Liver (tissue), 9 donors: ENCODE data around the gene DCP2. TPM values are rescaled to one million over a fixed set of nuclear protein-coding genes. Genes with fewer than 3 reads are reported as not detected.

Source experiments
- DNase-seq: peaks from one replicate; pipeline ENCODE4 v3.0.0-alpha.2; 2017; ENCODE audit warnings: low spot score
- H3K27ac ChIP-seq, 2 donors: one replicate each; pipeline ENCODE4 v1.7.0; 2013; ENCODE audit warnings: inconsistent platforms in 2 of 2, low read length in 2 of 2, control low read depth in 1 of 2, low read depth in 1 of 2, mild to moderate bottlenecking in 1 of 2
- H3K27me3 ChIP-seq, 4 donors: one replicate each; pipeline versions ENCODE4 v1.6.1 to v1.7.0; 2013; ENCODE audit warnings: low read length in 3 of 4, inconsistent platforms in 1 of 4, mild to moderate bottlenecking in 1 of 4, moderate library complexity in 1 of 4; ENCODE audit not compliant: control insufficient read depth in 4 of 4, insufficient read depth in 4 of 4
- H3K36me3 ChIP-seq, 4 donors: one replicate each; pipeline versions ENCODE4 v1.6.1 to v1.7.0; 2013; ENCODE audit warnings: low read length in 3 of 4, mild to moderate bottlenecking in 3 of 4, low read depth in 1 of 4, moderate library complexity in 1 of 4; ENCODE audit not compliant: control insufficient read depth in 4 of 4, insufficient read depth in 3 of 4
- H3K4me1 ChIP-seq, 4 donors: one replicate each; pipeline versions ENCODE4 v1.6.1 to v1.7.0; 2013; ENCODE audit warnings: low read length in 3 of 4, mild to moderate bottlenecking in 3 of 4, moderate library complexity in 1 of 4; ENCODE audit not compliant: control insufficient read depth in 4 of 4, insufficient read depth in 4 of 4
- H3K4me3 ChIP-seq, 3 donors: one replicate each; pipeline versions ENCODE4 v1.6.1 to v1.7.0; 2013; ENCODE audit warnings: low read length in 3 of 3, control low read depth in 1 of 3, low read depth in 1 of 3, mild to moderate bottlenecking in 1 of 3
- H3K9ac ChIP-seq, 2 donors: one replicate each; pipeline ENCODE4 v1.7.0; 2013; ENCODE audit warnings: low read length in 2 of 2, mild to moderate bottlenecking in 2 of 2, moderate library complexity in 2 of 2, control low read depth in 1 of 2, low read depth in 1 of 2
- H3K9me3 ChIP-seq, 4 donors: one replicate each; pipeline versions ENCODE4 v1.6.1 to v1.7.0; 2013; ENCODE audit warnings: low read length in 3 of 4; ENCODE audit not compliant: control insufficient read depth in 4 of 4
- ATF3 ChIP-seq: IDR thresholded peaks from 2 replicates; pipeline ENCODE4 v1.6.1; 2016; ENCODE audit warnings: antibody characterized with exemption
- EGR1 ChIP-seq, 2 donors: IDR thresholded peaks; 2 replicates each; pipeline ENCODE4 v1.6.1; 2016 to 2018; ENCODE audit warnings: antibody characterized with exemption in 2 of 2, low read depth in 2 of 2
- FOXA1 ChIP-seq: IDR thresholded peaks from 2 replicates; pipeline ENCODE4 v1.6.1; 2016; ENCODE audit warnings: antibody characterized with exemption
- FOXA2 ChIP-seq: IDR thresholded peaks from 2 replicates; pipeline ENCODE4 v1.6.1; 2016; ENCODE audit warnings: antibody characterized with exemption
- GABPA ChIP-seq, 2 donors: IDR thresholded peaks in 1 of 2; conservative IDR thresholded peaks in 1 of 2; 2 replicates each; pipeline ENCODE4 v1.6.1; 2016; ENCODE audit warnings: antibody characterized with exemption in 2 of 2, mild to moderate bottlenecking in 1 of 2, moderate library complexity in 1 of 2
- HNF4A ChIP-seq, 2 donors: conservative IDR thresholded peaks; 2 replicates each; pipeline ENCODE4 v1.6.1; 2016; ENCODE audit warnings: antibody characterized with exemption in 2 of 2, mild to moderate bottlenecking in 2 of 2
- JUND ChIP-seq, 2 donors: IDR thresholded peaks; 2 replicates each; pipeline ENCODE4 v1.6.1; 2016; ENCODE audit warnings: antibody characterized with exemption in 2 of 2
- NR2F2 ChIP-seq: IDR thresholded peaks from 2 replicates; pipeline ENCODE4 v1.6.1; 2016; ENCODE audit warnings: antibody characterized with exemption
- RAD21 ChIP-seq, 2 donors: IDR thresholded peaks; 2 replicates each; pipeline ENCODE4 v1.6.1; 2016; ENCODE audit warnings: antibody characterized with exemption in 2 of 2, mild to moderate bottlenecking in 2 of 2
- RXRA ChIP-seq, 2 donors: IDR thresholded peaks; 2 replicates each; pipeline ENCODE4 v1.6.1; 2017 to 2018; ENCODE audit warnings: antibody characterized with exemption in 2 of 2, mild to moderate bottlenecking in 1 of 2
- SP1 ChIP-seq: IDR thresholded peaks from 2 replicates; pipeline ENCODE4 v1.6.1; 2018; ENCODE audit warnings: antibody characterized with exemption, mild to moderate bottlenecking
- TAF1 ChIP-seq: conservative IDR thresholded peaks from 2 replicates; pipeline ENCODE4 v1.6.1; 2016; ENCODE audit warnings: antibody characterized with exemption, mild to moderate bottlenecking
- YY1 ChIP-seq: IDR thresholded peaks from 2 replicates; pipeline ENCODE4 v1.6.1; 2016; ENCODE audit warnings: antibody characterized with exemption, mild to moderate bottlenecking
- whole genome bisulfite sequencing: extraction: QIAGEN DNeasy Blood & Tissue Kit; methylation state at CpG from one replicate; pipeline ENCODE4 v1.1.7; 2013; 5-methylcytosine and 5-hydroxymethylcytosine counted together
- polyA plus RNA-seq, 2 donors: library from polyadenylated mRNA; stranded (reverse) in 1 of 2; unstranded in 1 of 2; fragments of 200-250 nt in 1 of 2; fragments of >200 nt in 1 of 2; fragmentation: Nextera tagmentation in 1 of 2; extraction: Ambion mirVana in 1 of 2; gene quantifications; one replicate each; pipeline versions ENCODE4 v1.2.1 to v1.2.3, GENCODE V29; 2013 to 2015
- total RNA-seq, 2 donors: library from RNA; depleted of rRNA; stranded (reverse); fragments of >200 nt; gene quantifications; one replicate each; pipeline ENCODE4 v1.2.3, GENCODE V29; 2014
- TF ChIP-seq, protein P1 (sequence below): IDR thresholded peaks from 2 replicates; pipeline ENCODE4 v1.6.1; 2016; ENCODE audit warnings: antibody characterized with exemption, mild to moderate bottlenecking
- TF ChIP-seq, protein P2 (sequence below): IDR thresholded peaks from 2 replicates; pipeline ENCODE4 v1.6.1; 2016; ENCODE audit warnings: antibody characterized with exemption
- TF ChIP-seq, protein P3 (sequence below): fragments of 150-350 bp; IDR thresholded peaks from 2 replicates; pipeline ENCODE4 v1.5.1; 2017; ENCODE audit warnings: improper control_type of control experiment, low read depth, low read length; ENCODE audit not compliant: missing input control
- TF ChIP-seq, protein P4 (sequence below): IDR thresholded peaks from 2 replicates; pipeline ENCODE4 v1.6.1; 2016; ENCODE audit warnings: antibody characterized with exemption
- donor health status: healthy.
- donor health status: healthy.
- donor health status: healthy.
- donor health status: healthy.
- donor health status: healthy.

Gene DCP2
- total and polyA plus RNA-seq, 4 donors = 2.9 to 44.2 (median 12.4) TPM

- TF ChIP-seq JUND (IDR thresholded peaks at IDR 0.05) = no peak
Observed at GRCh38 chr5:113039229-113039933, 62.8 kb downstream of the DCP2 start (continued).

GRCh38 chr5:113039934-113040285, 63.3 kb downstream of the DCP2 start:
- Histone ChIP-seq H3K4me3 (no peak overlapping the region), H3K36me3 (peaks cover 4 to 58% (median 41%) of the 10 kb centered on the region in 4 donors), H3K27me3 (no peaks in the 10 kb centered on the region), H3K9me3 (no peaks in the 10 kb centered on the region), H3K27ac (no peak overlapping the region), H3K4me1 (no peaks in the 10 kb centered on the region), H3K9ac (no peak overlapping the region)
- 94% methylated on average over 4 of the region's 4 CpGs for WGBS
- TF ChIP-seq NR2F2 (no peak), GABPA (IDR thresholded peaks at IDR 0.05 in 1 of 2, conservative IDR thresholded peaks at IDR 0.05 in 1 of 2) (no peak), TAF1 (no peak), RAD21 (IDR thresholded peaks at IDR 0.05) (no peak), ATF3 (no peak), FOXA2 (no peak), RXRA (IDR thresholded peaks at IDR 0.05) (no peak)
- TF ChIP-seq, protein P1, sequence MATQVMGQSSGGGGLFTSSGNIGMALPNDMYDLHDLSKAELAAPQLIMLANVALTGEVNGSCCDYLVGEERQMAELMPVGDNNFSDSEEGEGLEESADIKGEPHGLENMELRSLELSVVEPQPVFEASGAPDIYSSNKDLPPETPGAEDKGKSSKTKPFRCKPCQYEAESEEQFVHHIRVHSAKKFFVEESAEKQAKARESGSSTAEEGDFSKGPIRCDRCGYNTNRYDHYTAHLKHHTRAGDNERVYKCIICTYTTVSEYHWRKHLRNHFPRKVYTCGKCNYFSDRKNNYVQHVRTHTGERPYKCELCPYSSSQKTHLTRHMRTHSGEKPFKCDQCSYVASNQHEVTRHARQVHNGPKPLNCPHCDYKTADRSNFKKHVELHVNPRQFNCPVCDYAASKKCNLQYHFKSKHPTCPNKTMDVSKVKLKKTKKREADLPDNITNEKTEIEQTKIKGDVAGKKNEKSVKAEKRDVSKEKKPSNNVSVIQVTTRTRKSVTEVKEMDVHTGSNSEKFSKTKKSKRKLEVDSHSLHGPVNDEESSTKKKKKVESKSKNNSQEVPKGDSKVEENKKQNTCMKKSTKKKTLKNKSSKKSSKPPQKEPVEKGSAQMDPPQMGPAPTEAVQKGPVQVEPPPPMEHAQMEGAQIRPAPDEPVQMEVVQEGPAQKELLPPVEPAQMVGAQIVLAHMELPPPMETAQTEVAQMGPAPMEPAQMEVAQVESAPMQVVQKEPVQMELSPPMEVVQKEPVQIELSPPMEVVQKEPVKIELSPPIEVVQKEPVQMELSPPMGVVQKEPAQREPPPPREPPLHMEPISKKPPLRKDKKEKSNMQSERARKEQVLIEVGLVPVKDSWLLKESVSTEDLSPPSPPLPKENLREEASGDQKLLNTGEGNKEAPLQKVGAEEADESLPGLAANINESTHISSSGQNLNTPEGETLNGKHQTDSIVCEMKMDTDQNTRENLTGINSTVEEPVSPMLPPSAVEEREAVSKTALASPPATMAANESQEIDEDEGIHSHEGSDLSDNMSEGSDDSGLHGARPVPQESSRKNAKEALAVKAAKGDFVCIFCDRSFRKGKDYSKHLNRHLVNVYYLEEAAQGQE = no peak
- no peak for DNase-seq

GRCh38 chr5:113040672-113041260, 64.2 kb downstream of the DCP2 start:
- no peak for DNase-seq
- H3K9me3 ChIP-seq = no peaks in the 10 kb centered on the region
- WGBS = 97% methylated on average over 6 of the region's 6 CpGs
- H3K4me1 ChIP-seq = no peaks in the 10 kb centered on the region
- no peak overlapping the region for H3K9ac ChIP-seq
- TF ChIP-seq EGR1 (IDR thresholded peaks at IDR 0.05; ENCODE audit: low read depth in 2 of 2) (no peak), RXRA (IDR thresholded peaks at IDR 0.05) (no peak), NR2F2 (no peak), SP1 (no peak), RAD21 (IDR thresholded peaks at IDR 0.05) (no peak), YY1 (no peak), JUND (IDR thresholded peaks at IDR 0.05) (no peak), FOXA1 (no peak), FOXA2 (no peak), HNF4A (conservative IDR thresholded peaks at IDR 0.05) (no peak), ATF3 (no peak), TAF1 (no peak)
- TF ChIP-seq, protein P2, sequence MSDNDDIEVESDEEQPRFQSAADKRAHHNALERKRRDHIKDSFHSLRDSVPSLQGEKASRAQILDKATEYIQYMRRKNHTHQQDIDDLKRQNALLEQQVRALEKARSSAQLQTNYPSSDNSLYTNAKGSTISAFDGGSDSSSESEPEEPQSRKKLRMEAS = no peak
- TF ChIP-seq, protein P3, sequence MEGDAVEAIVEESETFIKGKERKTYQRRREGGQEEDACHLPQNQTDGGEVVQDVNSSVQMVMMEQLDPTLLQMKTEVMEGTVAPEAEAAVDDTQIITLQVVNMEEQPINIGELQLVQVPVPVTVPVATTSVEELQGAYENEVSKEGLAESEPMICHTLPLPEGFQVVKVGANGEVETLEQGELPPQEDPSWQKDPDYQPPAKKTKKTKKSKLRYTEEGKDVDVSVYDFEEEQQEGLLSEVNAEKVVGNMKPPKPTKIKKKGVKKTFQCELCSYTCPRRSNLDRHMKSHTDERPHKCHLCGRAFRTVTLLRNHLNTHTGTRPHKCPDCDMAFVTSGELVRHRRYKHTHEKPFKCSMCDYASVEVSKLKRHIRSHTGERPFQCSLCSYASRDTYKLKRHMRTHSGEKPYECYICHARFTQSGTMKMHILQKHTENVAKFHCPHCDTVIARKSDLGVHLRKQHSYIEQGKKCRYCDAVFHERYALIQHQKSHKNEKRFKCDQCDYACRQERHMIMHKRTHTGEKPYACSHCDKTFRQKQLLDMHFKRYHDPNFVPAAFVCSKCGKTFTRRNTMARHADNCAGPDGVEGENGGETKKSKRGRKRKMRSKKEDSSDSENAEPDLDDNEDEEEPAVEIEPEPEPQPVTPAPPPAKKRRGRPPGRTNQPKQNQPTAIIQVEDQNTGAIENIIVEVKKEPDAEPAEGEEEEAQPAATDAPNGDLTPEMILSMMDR = no peak
- TF ChIP-seq, protein P4, sequence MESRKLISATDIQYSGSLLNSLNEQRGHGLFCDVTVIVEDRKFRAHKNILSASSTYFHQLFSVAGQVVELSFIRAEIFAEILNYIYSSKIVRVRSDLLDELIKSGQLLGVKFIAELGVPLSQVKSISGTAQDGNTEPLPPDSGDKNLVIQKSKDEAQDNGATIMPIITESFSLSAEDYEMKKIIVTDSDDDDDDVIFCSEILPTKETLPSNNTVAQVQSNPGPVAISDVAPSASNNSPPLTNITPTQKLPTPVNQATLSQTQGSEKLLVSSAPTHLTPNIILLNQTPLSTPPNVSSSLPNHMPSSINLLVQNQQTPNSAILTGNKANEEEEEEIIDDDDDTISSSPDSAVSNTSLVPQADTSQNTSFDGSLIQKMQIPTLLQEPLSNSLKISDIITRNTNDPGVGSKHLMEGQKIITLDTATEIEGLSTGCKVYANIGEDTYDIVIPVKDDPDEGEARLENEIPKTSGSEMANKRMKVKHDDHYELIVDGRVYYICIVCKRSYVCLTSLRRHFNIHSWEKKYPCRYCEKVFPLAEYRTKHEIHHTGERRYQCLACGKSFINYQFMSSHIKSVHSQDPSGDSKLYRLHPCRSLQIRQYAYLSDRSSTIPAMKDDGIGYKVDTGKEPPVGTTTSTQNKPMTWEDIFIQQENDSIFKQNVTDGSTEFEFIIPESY = no peak
- TF ChIP-seq, protein P1 = no peak
- no peak overlapping the region for H3K4me3 ChIP-seq
- H3K27me3 ChIP-seq = no peaks in the 10 kb centered on the region
- no peak overlapping the region for H3K27ac ChIP-seq
- peaks cover 6 to 57% (median 40%) of the 10 kb centered on the region in 4 donors for H3K36me3 ChIP-seq
